Measurements from ENCODE around the gene UBE3C.

- TF ChIP-seq EP300 (IDR thresholded peaks at IDR 0.05; ENCODE audit: borderline replicate concordance) (no peak), TEAD4 (IDR thresholded peaks at IDR 0.05) (no peak), TCF12 (IDR thresholded peaks at IDR 0.05; ENCODE audit: low read depth) (no peak), YY1 (IDR thresholded peaks at IDR 0.05; ENCODE audit: low read depth) (no peak), RAD21 (IDR thresholded peaks at IDR 0.05; ENCODE audit: low read depth) (no peak), CREB1 (IDR thresholded peaks at IDR 0.05; ENCODE audit: low read depth) (no peak), NFIC (IDR thresholded peaks at IDR 0.05) (no peak), CEBPB (IDR thresholded peaks at IDR 0.05) (no peak), TAF1 (IDR thresholded peaks at IDR 0.05; ENCODE audit: low read depth) (no peak)
- TF ChIP-seq, protein P1, sequence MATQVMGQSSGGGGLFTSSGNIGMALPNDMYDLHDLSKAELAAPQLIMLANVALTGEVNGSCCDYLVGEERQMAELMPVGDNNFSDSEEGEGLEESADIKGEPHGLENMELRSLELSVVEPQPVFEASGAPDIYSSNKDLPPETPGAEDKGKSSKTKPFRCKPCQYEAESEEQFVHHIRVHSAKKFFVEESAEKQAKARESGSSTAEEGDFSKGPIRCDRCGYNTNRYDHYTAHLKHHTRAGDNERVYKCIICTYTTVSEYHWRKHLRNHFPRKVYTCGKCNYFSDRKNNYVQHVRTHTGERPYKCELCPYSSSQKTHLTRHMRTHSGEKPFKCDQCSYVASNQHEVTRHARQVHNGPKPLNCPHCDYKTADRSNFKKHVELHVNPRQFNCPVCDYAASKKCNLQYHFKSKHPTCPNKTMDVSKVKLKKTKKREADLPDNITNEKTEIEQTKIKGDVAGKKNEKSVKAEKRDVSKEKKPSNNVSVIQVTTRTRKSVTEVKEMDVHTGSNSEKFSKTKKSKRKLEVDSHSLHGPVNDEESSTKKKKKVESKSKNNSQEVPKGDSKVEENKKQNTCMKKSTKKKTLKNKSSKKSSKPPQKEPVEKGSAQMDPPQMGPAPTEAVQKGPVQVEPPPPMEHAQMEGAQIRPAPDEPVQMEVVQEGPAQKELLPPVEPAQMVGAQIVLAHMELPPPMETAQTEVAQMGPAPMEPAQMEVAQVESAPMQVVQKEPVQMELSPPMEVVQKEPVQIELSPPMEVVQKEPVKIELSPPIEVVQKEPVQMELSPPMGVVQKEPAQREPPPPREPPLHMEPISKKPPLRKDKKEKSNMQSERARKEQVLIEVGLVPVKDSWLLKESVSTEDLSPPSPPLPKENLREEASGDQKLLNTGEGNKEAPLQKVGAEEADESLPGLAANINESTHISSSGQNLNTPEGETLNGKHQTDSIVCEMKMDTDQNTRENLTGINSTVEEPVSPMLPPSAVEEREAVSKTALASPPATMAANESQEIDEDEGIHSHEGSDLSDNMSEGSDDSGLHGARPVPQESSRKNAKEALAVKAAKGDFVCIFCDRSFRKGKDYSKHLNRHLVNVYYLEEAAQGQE (IDR thresholded peaks at IDR 0.05; ENCODE audit: low read depth) = no peak
Measured at GRCh38 chr7:157096286-157097055, 42.3 kb upstream of the UBE3C start.

All from Ishikawa (cell line).